ENCODE measurements around the gene CRYM. TPM values are rescaled to one million over a fixed set of nuclear protein-coding genes. Genes with fewer than 3 reads are reported as not detected.
"Not testable (repeated sequence)": the region's sequence is repeated elsewhere in the genome, so short reads cannot be mapped to it uniquely, and the experiment has no call there.

CRYM gene
- total RNA-seq, 1 donor from 2014 or later, result 4.2 TPM

GRCh38 chr16:21274172-21274726 lies 3.8 kb downstream of the CRYM start:
- Mint-ChIP-seq H3K27me3 (peaks cover 16% of the 10 kb centered on the region), H3K9me3 (no peaks in the 10 kb centered on the region), H3K4me1 (peaks cover 46% of the 10 kb centered on the region), H3K4me3 (no peak overlapping the region), H3K27ac (no peak overlapping the region), H3K36me3 (ENCODE audit: low read depth) (no peaks in the 10 kb centered on the region)
- CTCF ChIA-PET, result interaction anchor here (1.9 kb wide), 1 partner anchor 26 kb away, joined by 6 read pairs; no protein-coding TSS in a partner anchor
- intact Hi-C loops (cut with micrococcal nuclease), result loop anchor here (1.0 kb wide), 1 partner anchor 11 kb away; no protein-coding TSS in a partner anchor
- ATAC-seq (ENCODE audit: low read depth), result no peak
- no peak for TF ChIP-seq CTCF (IDR thresholded peaks at IDR 0.05)
- no peak for DNase-seq
- POLR2A ChIA-PET, result interaction anchor here (0.6 kb wide), 1 partner anchor 26 kb away, joined by 4 read pairs; no protein-coding TSS in a partner anchor

- intact Hi-C loops (cut with micrococcal nuclease), result not testable (repeated sequence)
- CTCF ChIA-PET, result interaction anchor here (0.6 to 1.0 kb wide), 2 partner anchors 15 to 84 kb away, joined by 3 read pairs; no protein-coding TSS in a partner anchor
Observed at GRCh38 chr16:21272763-21273162, 5.3 kb downstream of the CRYM start.

GRCh38 chr16:21272253-21272652 lies 5.8 kb downstream of the CRYM start:
- Mint-ChIP-seq H3K4me1 (peaks cover 40% of the 10 kb centered on the region), H3K9me3 (no peaks in the 10 kb centered on the region), H3K27me3 (peaks cover 15% of the 10 kb centered on the region), H3K36me3 (ENCODE audit: low read depth) (no peaks in the 10 kb centered on the region), H3K4me3 (no peak overlapping the region), H3K27ac (no peak overlapping the region)
- ATAC-seq (ENCODE audit: low read depth), result no peak
- TF ChIP-seq CTCF (IDR thresholded peaks at IDR 0.05), result no peak
- DNase-seq, result no peak
- CTCF ChIA-PET, result interaction anchor here (0.6 kb wide), 1 partner anchor 15 kb away, joined by 3 read pairs; no protein-coding TSS in a partner anchor
- intact Hi-C loops (cut with micrococcal nuclease), result no loop called here
- POLR2A ChIA-PET, result interaction anchor here (1.0 kb wide), 1 partner anchor 26 kb away, joined by 3 read pairs; no protein-coding TSS in a partner anchor

More at GRCh38 chr16:21272763-21273162, 5.3 kb downstream of the CRYM start:
- Mint-ChIP-seq H3K4me1 (peaks cover 44% of the 10 kb centered on the region), H3K27me3 (peaks cover 15% of the 10 kb centered on the region)
- not testable (repeated sequence) for H3K9me3 Mint-ChIP-seq; H3K4me3 Mint-ChIP-seq; ATAC-seq (ENCODE audit: low read depth); DNase-seq; H3K27ac Mint-ChIP-seq; H3K36me3 Mint-ChIP-seq (ENCODE audit: low read depth)
- POLR2A ChIA-PET, result interaction anchor here (0.7 to 1.0 kb wide), 3 partner anchors 11 to 83 kb away, joined by 3 read pairs; no protein-coding TSS in a partner anchor

GRCh38 chr16:21268236-21268635 lies 9.9 kb downstream of the CRYM start:
- no peak for ATAC-seq (ENCODE audit: low read depth)
- ChIA-PET POLR2A (no interaction called here), CTCF (no interaction called here)
- H3K36me3 Mint-ChIP-seq (ENCODE audit: low read depth), result no peaks in the 10 kb centered on the region
- no peak for TF ChIP-seq CTCF (IDR thresholded peaks at IDR 0.05)
- intact Hi-C loops (cut with micrococcal nuclease), result no loop called here
- H3K9me3 Mint-ChIP-seq, result no peaks in the 10 kb centered on the region
- no peak for DNase-seq
- H3K4me1 Mint-ChIP-seq, result peaks cover 33% of the 10 kb centered on the region
- no peak overlapping the region for H3K27ac Mint-ChIP-seq
- H3K27me3 Mint-ChIP-seq, result peaks cover 6% of the 10 kb centered on the region
- H3K4me3 Mint-ChIP-seq, result no peak overlapping the region

- Mint-ChIP-seq H3K27ac (no peak overlapping the region), H3K9me3 (no peaks in the 10 kb centered on the region), H3K27me3 (peaks cover 7% of the 10 kb centered on the region), H3K4me1 (peaks cover 41% of the 10 kb centered on the region), H3K4me3 (no peak overlapping the region), H3K36me3 (ENCODE audit: low read depth) (no peaks in the 10 kb centered on the region)
- ChIA-PET POLR2A (no interaction called here), CTCF (no interaction called here)
- DNase-seq, result no peak
- intact Hi-C loops (cut with micrococcal nuclease), result no loop called here
- TF ChIP-seq CTCF (IDR thresholded peaks at IDR 0.05), result no peak
- ATAC-seq (ENCODE audit: low read depth), result no peak
Observed at GRCh38 chr16:21267298-21267697, 10.8 kb downstream of the CRYM start.
